IMR-90 (cell line): ENCODE data around the gene ASB6. TPM values are rescaled to one million over a fixed set of nuclear protein-coding genes. Genes with fewer than 3 reads are reported as not detected.

Source experiments
- ATAC-seq: fragments of 200-7000 bp; cut with Tn5 transposase; 2 replicates; pipeline ENCODE4 v1.9.1; 2020; ENCODE audit warnings: low read depth, mild to moderate bottlenecking, moderate library complexity
- BruUV-seq: library from RNA; stranded (reverse); fragments of 400-500 nt; replicated peaks from 2 replicates; lab custom pipeline; 2021; lab: Mats Ljungman, UMichigan
- CTCF ChIA-PET: fragments of 300-600 bp; formaldehyde crosslinking; extraction: SDS; loops from one replicate; lab custom pipeline; 2021; ENCODE audit warnings: antibody characterized with exemption; lab: Yijun Ruan, JAX
- POLR2A ChIA-PET: fragments of 300-600 bp; sonication (Branson Sonifier 250); formaldehyde crosslinking; loops from one replicate; lab custom pipeline; 2022; ENCODE audit warnings: antibody characterized with exemption; ENCODE audit not compliant: unreplicated experiment; lab: Charles Lee
- DNase-seq: peaks from one replicate; pipeline ENCODE4 v3.0.0; 2013
- H2AFZ ChIP-seq: replicated peaks from 2 replicates; pipeline ENCODE3; 2013; ENCODE audit warnings: low read length, mild to moderate bottlenecking; ENCODE audit not compliant: poor library complexity
- H2AK5ac ChIP-seq: 2 replicates; pipeline ENCODE4 v1.6.1; 2013; ENCODE audit warnings: low read depth, low read length, inconsistent platforms
- H2AK9ac ChIP-seq: replicated peaks from 2 replicates; pipeline ENCODE3; 2013; ENCODE audit warnings: mild to moderate bottlenecking, low read depth, low read length, moderate library complexity; ENCODE audit not compliant: poor library complexity
- H2BK120ac ChIP-seq: 2 replicates; pipeline ENCODE4 v1.6.1; 2013; ENCODE audit warnings: low read depth, low read length, inconsistent platforms
- H2BK15ac ChIP-seq: 3 replicates; pipeline ENCODE4 v1.6.1; 2013; ENCODE audit warnings: low read depth, low read length, inconsistent platforms
- H2BK20ac ChIP-seq: 2 replicates; pipeline ENCODE4 v1.6.1; 2013; ENCODE audit warnings: low read depth, mild to moderate bottlenecking, inconsistent platforms, low read length, moderate library complexity
- H2BK5ac ChIP-seq: 2 replicates; pipeline ENCODE4 v1.6.1; 2013; ENCODE audit warnings: mild to moderate bottlenecking, low read depth, low read length, inconsistent platforms; ENCODE audit not compliant: poor library complexity, severe bottlenecking
- H3K14ac ChIP-seq: replicated peaks from 2 replicates; pipeline ENCODE4 v1.6.1; 2013; ENCODE audit warnings: low read depth, low read length, inconsistent platforms
- H3K18ac ChIP-seq: 2 replicates; pipeline ENCODE4 v1.6.1; 2013; ENCODE audit warnings: low read depth, low read length, control low read depth
- H3K23ac ChIP-seq: 2 replicates; pipeline ENCODE4 v1.6.1; 2013; ENCODE audit warnings: low read depth, low read length, inconsistent platforms
- H3K27ac ChIP-seq: 2 replicates; pipeline ENCODE4 v1.5.1; 2013; ENCODE audit warnings: mild to moderate bottlenecking, control low read depth, low read length; ENCODE audit not compliant: insufficient read depth
- H3K27me3 ChIP-seq: 2 replicates; pipeline ENCODE4 v1.6.1; 2013; ENCODE audit warnings: low read length; ENCODE audit not compliant: control insufficient read depth, insufficient read depth
- H3K36me3 ChIP-seq: 2 replicates; pipeline ENCODE4 v1.6.1; 2013; ENCODE audit warnings: low read length, mixed read lengths; ENCODE audit not compliant: control insufficient read depth, insufficient read depth
- H3K4ac ChIP-seq: 2 replicates; pipeline ENCODE4 v1.6.1; 2013; ENCODE audit warnings: low read depth, low read length, inconsistent platforms
- H3K4me1 ChIP-seq: 2 replicates; pipeline ENCODE4 v1.6.1; 2013; ENCODE audit warnings: low read length, mixed read lengths; ENCODE audit not compliant: control insufficient read depth, insufficient read depth
- H3K4me2 ChIP-seq: 2 replicates; pipeline ENCODE4 v1.6.1; 2013; ENCODE audit warnings: low read depth, mild to moderate bottlenecking, control low read depth, low read length, moderate library complexity
- H3K4me3 ChIP-seq: 2 replicates; pipeline ENCODE4 v1.5.1; 2013; ENCODE audit warnings: low read depth, mild to moderate bottlenecking, control low read depth, low read length, moderate library complexity; ENCODE audit not compliant: insufficient read depth
- H3K56ac ChIP-seq: 2 replicates; pipeline ENCODE4 v1.6.1; 2013; ENCODE audit warnings: low read length, inconsistent platforms; ENCODE audit not compliant: insufficient read depth; ENCODE audit errors: extremely low read depth
- H3K79me1 ChIP-seq, 2 experiments: 2 replicates each; pipeline ENCODE4 v1.6.1; 2013; ENCODE audit warnings: low read length in 2 of 2, inconsistent platforms in 1 of 2, low read depth in 1 of 2
- H3K9ac ChIP-seq: 2 replicates; pipeline ENCODE4 v1.6.1; 2013; ENCODE audit warnings: low read depth, low read length, control low read depth
- H3K9me1 ChIP-seq: 2 replicates; pipeline ENCODE4 v1.6.1; 2013; ENCODE audit warnings: low read length, inconsistent platforms; ENCODE audit not compliant: insufficient read depth
- H3K9me3 ChIP-seq: 2 replicates; pipeline ENCODE4 v1.6.1; 2013; ENCODE audit warnings: low read length; ENCODE audit not compliant: control insufficient read depth, insufficient read depth
- H4K20me1 ChIP-seq: 2 replicates; pipeline ENCODE4 v1.6.1; 2013; ENCODE audit warnings: low read length, inconsistent platforms; ENCODE audit not compliant: insufficient read depth
- H4K5ac ChIP-seq: 2 replicates; pipeline ENCODE4 v1.6.1; 2013; ENCODE audit warnings: mild to moderate bottlenecking, low read depth, low read length, control low read depth
- H4K8ac ChIP-seq, 2 experiments: 2 replicates each; pipeline ENCODE4 v1.6.1; 2013; ENCODE audit warnings: low read depth in 2 of 2, low read length in 2 of 2, control low read depth in 1 of 2, inconsistent platforms in 1 of 2
- H4K91ac ChIP-seq: 2 replicates; pipeline ENCODE4 v1.6.1; 2013; ENCODE audit warnings: low read depth, low read length, inconsistent platforms; ENCODE audit not compliant: insufficient read depth
- CTCF ChIP-seq: conservative IDR thresholded peaks from 2 replicates; pipeline ENCODE4 v1.5.1; 2012; ENCODE audit warnings: mild to moderate bottlenecking, low read depth, low read length, improper control_type of control experiment
- MXI1 ChIP-seq: IDR thresholded peaks from 2 replicates; pipeline ENCODE4 v1.6.1; 2012; ENCODE audit warnings: low read depth, mild to moderate bottlenecking, low read length, moderate library complexity, borderline replicate concordance
- RCOR1 ChIP-seq: IDR thresholded peaks from 2 replicates; pipeline ENCODE4 v1.6.1; 2012; ENCODE audit warnings: mild to moderate bottlenecking, low read length, improper control_type of control experiment; ENCODE audit not compliant: insufficient replicate concordance
- RFX5 ChIP-seq: IDR thresholded peaks from 2 replicates; pipeline ENCODE4 v1.8.0; 2012; ENCODE audit warnings: low read depth, mild to moderate bottlenecking, low read length, moderate library complexity
- WGBS, 2 experiments: methylation state at CpG; one replicate each; pipeline versions ENCODE4 v1.1.5 to v1.1.7; 2013; ENCODE audit warnings: missing lambda C conversion rate in 2 of 2; ENCODE audit not compliant: insufficient read length in 1 of 2; ENCODE audit errors: extremely low coverage in 2 of 2; 5-methylcytosine and 5-hydroxymethylcytosine counted together
- dilution Hi-C: fragments of 300-500 bp; cut with HindIII; formaldehyde crosslinking; loops from one replicate; pipeline ENCODE4 v1.14.3; 2018; ENCODE audit warnings: low sequenced_read_pairs; ENCODE audit not compliant: unreplicated experiment
- in situ Hi-C: fragments of 300-500 bp; cut with MboI; formaldehyde crosslinking; loops from 3 replicates; pipeline ENCODE4 v1.14.3; 2019; ENCODE audit warnings: low sequenced_read_pairs, inconsistent platforms, mixed read lengths
- intact Hi-C: fragments of 100-400 bp; cut with micrococcal nuclease; formaldehyde crosslinking; loops from 2 replicates; pipeline ENCODE4 v1.10.0; 2022
- polyA plus RNA-seq, 3 experiments: library from polyadenylated mRNA; depleted of rRNA; stranded (reverse); fragments of >200 nt; gene quantifications; 2 replicates each; pipeline ENCODE4 v1.2.3, GENCODE V29; 2012; ENCODE audit warnings: low replicate concordance in 1 of 3
- total RNA-seq: library from RNA; depleted of rRNA; stranded (reverse); fragments of >200 nt; gene quantifications from 2 replicates; pipeline ENCODE4 v1.2.3, GENCODE V29; 2012

Gene ASB6
- total and polyA plus RNA-seq, 2 of the 4 experiments (the other 2 are of a cell fraction) = 9.7 to 28.9 TPM

- H3K27me3 ChIP-seq = no peaks in the 10 kb centered on the region
- no peak overlapping the region for H2AFZ ChIP-seq
- H3K18ac ChIP-seq = no peak overlapping the region
- H2AK9ac ChIP-seq = no peak overlapping the region
- 0 out of 3 replicates have a peak overlapping the region, but pooled peaks have one; percentile 57 for H2BK15ac ChIP-seq
- no peak overlapping the region for H3K9ac ChIP-seq
- intact Hi-C loops (no loop called here), in situ Hi-C loops (no loop called here), dilution Hi-C loops (no loop called here)
- peak overlapping the region; percentile 71 for H2BK5ac ChIP-seq
- no peak overlapping the region for H3K14ac ChIP-seq
- ChIA-PET CTCF (no interaction called here), POLR2A (no interaction called here)
- H3K27ac ChIP-seq = no peak overlapping the region
- H3K4ac ChIP-seq = peak overlapping the region; percentile 72
- H2BK120ac ChIP-seq = no peak overlapping the region
- H3K36me3 ChIP-seq = no peaks in the 10 kb centered on the region
- H4K8ac ChIP-seq = no peak overlapping the region
- H4K5ac ChIP-seq = no peak overlapping the region
- H2BK20ac ChIP-seq = no peak overlapping the region
- no peak for TF ChIP-seq RCOR1
- TF ChIP-seq CTCF = no peak
- TF ChIP-seq MXI1 = no peak
- TF ChIP-seq RFX5 = no peak
- H3K4me3 ChIP-seq = no peak overlapping the region
- H3K23ac ChIP-seq = no peak overlapping the region
- H3K9me3 ChIP-seq = no peaks in the 10 kb centered on the region
- no peak for DNase-seq
- H4K20me1 ChIP-seq = no peaks in the 10 kb centered on the region
- H3K9me1 ChIP-seq = peaks cover 6% of the 10 kb centered on the region
- H3K4me1 ChIP-seq = peaks cover 6% of the 10 kb centered on the region; the same call in 1 of the 2 replicates
- H2AK5ac ChIP-seq = peak overlapping the region; percentile 99
- WGBS, 2 experiments = 100% methylated on average over 3 to 7 of the region's 10 CpGs
- H3K4me2 ChIP-seq = no peak overlapping the region
- BruUV-seq = no TSS peak
- no peak overlapping the region; the same call in 1 of the 2 replicates for H4K91ac ChIP-seq
- H3K79me1 ChIP-seq = peaks cover 0 to 10% of the 10 kb centered on the region in 2 experiments; a peak in 1 of 4 replicates
- ATAC-seq = no peak
- H3K56ac ChIP-seq = no peak overlapping the region
Measured at GRCh38 chr9:129647635-129648034, 5.7 kb upstream of the ASB6 start.
